GM21576 (cell line): ENCODE measurements around the gene SPATA17.

Experiments
- ATAC-seq: cut with Tn5 transposase; IDR thresholded peaks from one replicate; pipeline ENCODE4 v1.9.1; 2021; ENCODE audit warnings: mild to moderate bottlenecking, moderate library complexity; ENCODE audit not compliant: unreplicated experiment

SPATA17 gene

GRCh38 chr1:217910203-217910602 lies 279.1 kb downstream of the SPATA17 start:
- no peak for ATAC-seq

- no peak for ATAC-seq
Observed at GRCh38 chr1:217910791-217911320, 279.7 kb downstream of the SPATA17 start.

GRCh38 chr1:217911908-217912307 lies 280.8 kb downstream of the SPATA17 start:
- ATAC-seq, result no peak

DNA sequence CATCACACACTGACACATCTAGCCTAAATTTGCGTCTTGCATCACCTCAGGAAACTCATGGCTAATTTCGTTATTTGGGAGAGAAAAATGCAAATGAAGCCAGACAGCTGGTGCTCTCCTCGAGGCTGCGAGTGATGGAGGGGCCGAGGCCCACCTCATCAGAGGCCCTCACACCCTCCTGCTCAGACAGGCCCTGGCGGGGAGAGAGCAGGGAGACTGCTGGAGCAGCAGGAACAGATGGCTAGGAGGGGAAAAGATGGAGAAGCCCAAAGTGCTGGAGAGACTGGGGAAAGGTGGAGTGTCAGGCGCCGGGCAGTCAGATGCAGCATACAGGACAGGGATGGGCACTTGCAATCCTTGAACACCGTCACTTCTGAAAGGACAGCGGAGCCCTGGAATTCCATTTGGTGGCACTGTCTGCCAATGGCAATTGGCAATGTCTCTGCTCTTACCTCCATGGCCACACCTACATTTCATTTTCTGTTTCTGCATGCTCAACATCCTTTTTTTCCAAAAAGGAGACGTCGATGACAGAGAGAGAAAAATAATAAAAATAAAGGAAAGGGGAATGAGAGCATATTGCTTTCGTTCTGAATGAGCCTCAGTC lies 286.2 kb downstream of the SPATA17 start:
- ATAC-seq, result no peak

- ATAC-seq, result no peak
Observed at GRCh38 chr1:217919683-217920388, 288.7 kb downstream of the SPATA17 start.
